GM18505 (cell line): Measurements from ENCODE around the gene PRICKLE2.

ENCODE experiments used
- ATAC-seq: cut with Tn5 transposase; IDR thresholded peaks from one replicate; pipeline ENCODE4 v1.9.1; 2021; ENCODE audit not compliant: unreplicated experiment
- POLR2A ChIP-seq: IDR thresholded peaks from 4 replicates; pipeline ENCODE4 v1.6.1; 2011; ENCODE audit warnings: borderline replicate concordance; ENCODE audit not compliant: insufficient read depth, insufficient read length; ENCODE audit errors: extremely low read depth

PRICKLE2 gene

GRCh38 chr3:64053581-64053980 is 171.7 kb downstream of the PRICKLE2 start:
- no peak for TF ChIP-seq POLR2A
- ATAC-seq: no peak

DNA sequence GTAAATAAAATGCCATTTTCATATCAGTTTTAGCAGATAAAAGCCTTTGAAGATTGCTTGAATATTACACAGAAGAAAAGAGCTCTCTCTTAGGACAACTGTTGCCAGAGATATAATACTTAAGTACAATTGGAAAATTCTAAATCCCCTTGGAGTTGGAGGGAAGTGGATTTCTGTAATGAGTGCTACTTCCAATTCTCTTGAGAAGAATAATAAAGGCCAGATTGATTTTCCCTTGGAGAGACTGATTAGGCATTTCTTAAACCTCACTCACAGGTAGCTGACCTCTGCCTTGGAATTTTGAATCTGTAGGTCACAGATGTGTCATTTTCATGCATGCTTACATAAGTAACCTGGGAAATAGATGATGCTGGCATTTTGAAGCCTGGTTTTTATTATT is 172.1 kb downstream of the PRICKLE2 start:
- TF ChIP-seq POLR2A: no peak
- no peak for ATAC-seq

DNA sequence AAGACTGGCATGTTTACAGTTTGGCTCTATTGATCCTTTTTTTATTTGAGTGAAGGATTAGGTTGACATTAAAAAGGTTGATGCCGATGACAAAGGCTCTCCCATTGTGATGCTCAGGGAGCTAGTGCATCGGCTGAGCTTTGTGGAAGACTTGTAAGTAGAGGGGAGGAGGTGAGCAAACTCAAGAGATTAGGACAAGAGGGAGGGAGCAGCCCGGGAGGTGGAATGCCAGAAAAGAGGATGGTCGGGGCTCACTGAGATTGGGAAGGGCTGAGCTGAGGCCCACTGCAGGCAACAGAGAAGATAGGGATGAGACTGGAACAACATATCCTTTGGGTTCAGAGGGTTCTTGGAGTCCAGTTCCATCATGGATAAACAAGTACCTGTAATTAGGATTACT is 175.4 kb downstream of the PRICKLE2 start:
- ATAC-seq: no peak
- no peak for TF ChIP-seq POLR2A

GRCh38 chr3:64049136-64049535 is 176.1 kb downstream of the PRICKLE2 start:
- TF ChIP-seq POLR2A: no peak
- no peak for ATAC-seq

DNA sequence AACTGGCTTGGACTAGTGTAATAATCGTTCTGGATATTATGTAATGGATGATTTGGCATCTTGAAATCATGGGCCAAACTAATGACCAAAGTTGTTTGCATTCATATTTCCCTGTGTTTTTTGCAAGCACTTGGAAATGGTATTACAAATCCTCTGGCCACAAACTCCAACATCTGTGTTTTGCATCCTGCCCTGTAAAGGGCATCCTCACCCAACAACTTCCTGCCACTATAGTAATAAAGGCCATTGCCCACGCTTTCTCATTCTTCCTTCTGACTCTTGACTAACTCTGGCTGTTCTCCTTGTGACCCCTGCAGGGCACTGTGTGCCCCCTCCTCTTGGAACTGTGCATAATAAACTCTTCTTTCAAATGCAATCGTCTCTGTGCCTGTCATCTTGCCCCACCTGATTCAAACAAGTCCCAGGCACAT is 176.6 kb downstream of the PRICKLE2 start:
- ATAC-seq: no peak
- no peak for TF ChIP-seq POLR2A

GRCh38 chr3:64047787-64048186 is 177.5 kb downstream of the PRICKLE2 start:
- no peak for ATAC-seq
- no peak for TF ChIP-seq POLR2A

DNA sequence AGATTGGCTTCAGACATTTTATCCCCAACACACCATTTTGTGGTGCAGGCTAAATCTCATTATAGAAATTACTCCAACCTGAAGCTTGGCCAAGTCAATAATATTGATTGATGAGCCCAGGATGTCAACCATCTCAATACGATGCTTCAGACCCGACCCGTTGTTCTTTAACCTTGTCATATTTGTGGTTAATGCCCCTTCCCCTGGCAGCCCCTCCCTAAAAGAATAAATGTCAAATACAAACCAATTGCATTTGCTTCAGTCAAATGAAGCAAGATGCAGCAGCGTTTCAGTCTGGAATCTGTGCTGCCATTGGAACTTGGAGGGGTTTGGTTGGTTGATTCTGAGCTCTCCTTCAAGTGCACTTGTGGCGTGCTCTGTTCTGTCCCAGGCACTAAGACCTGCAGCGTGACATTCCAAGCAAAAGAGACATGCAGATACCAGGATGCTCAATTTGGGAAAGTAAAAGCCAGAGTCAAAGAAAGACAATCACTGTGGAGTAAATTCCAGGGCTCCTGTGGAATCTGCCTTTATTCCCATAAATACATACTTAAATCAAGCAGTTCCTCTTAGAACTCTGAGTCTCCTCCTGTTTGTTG is 178.2 kb downstream of the PRICKLE2 start:
- no peak for TF ChIP-seq POLR2A

DNA sequence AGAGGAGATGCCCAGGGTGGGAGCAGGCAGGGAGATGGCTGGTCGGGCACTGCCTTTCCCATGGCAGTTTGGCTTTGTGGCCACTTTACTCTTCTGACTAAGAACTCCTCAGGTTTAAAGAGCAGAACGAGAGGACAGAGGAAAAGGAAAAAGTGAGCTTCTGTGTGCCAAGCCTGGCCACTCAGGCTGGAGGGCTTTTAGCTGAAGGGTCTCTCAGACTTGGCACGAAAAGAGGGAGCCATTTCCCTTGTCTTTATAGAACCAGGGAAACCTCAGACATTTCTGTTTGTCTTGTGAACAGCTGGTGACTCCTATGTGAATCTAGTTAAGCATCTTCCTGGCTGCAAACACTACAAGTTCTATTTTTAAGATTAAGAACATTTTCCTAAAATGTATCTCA is 178.7 kb downstream of the PRICKLE2 start:
- ATAC-seq: no peak
- no peak for TF ChIP-seq POLR2A

More for the DNA sequence above, 178.2 kb downstream of the PRICKLE2 start:
- ATAC-seq: no peak

DNA sequence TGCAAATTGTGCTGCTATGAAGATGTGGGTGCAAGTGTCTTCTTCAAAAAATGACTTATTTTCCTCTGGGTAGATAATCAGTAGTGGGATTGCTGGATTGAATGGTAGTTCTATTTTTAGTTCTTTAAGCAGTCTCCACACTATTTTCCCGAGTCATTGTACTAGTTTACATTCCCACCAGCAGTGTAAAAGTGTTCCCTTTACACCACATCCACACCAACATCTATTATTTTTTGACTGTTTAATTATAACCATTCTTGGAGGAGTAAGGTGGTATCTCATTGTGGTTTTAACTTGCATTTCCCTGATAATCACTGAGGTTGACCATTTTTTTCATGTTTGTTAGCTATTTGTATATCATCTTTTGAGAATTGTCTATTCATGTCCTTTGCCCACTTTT is 182.3 kb downstream of the PRICKLE2 start:
- TF ChIP-seq POLR2A: no peak
- no peak for ATAC-seq
